Activated effector memory CD4-positive, alpha-beta T cell treated with Interleukin-2 at 50 U/mL for 16 hours (primary cell): Measurements from ENCODE around the gene EVPLL.
"Not testable (repeated sequence)": the region's sequence is repeated elsewhere in the genome, so short reads cannot be mapped to it uniquely, and the experiment has no call there.

Experiments
- DNase-seq: peaks from one replicate; pipeline ENCODE4 v3.0.0-alpha.2; 2020

EVPLL gene

GRCh38 chr17:18379246-18380146 lies 1.9 kb downstream of the EVPLL start:
- no peak for DNase-seq

GRCh38 chr17:18380471-18381157 lies 3.0 kb downstream of the EVPLL start:
- DNase-seq: no peak

- no peak for DNase-seq
Observed at GRCh38 chr17:18381158-18381952, 3.8 kb downstream of the EVPLL start.

- no peak for DNase-seq
Observed at GRCh38 chr17:18381953-18382245, 4.3 kb downstream of the EVPLL start.

- no peak for DNase-seq
Observed at GRCh38 chr17:18382441-18383078, 5.0 kb downstream of the EVPLL start.

- DNase-seq: not testable (repeated sequence)
Observed at GRCh38 chr17:18383079-18383481, 5.5 kb downstream of the EVPLL start.

- DNase-seq: not testable (repeated sequence)
Observed at GRCh38 chr17:18384271-18384670, 6.7 kb downstream of the EVPLL start.

GRCh38 chr17:18387583-18387982 lies 10.0 kb downstream of the EVPLL start:
- not testable (repeated sequence) for DNase-seq

GRCh38 chr17:18388266-18388665 lies 10.7 kb downstream of the EVPLL start:
- DNase-seq: not testable (repeated sequence)

- DNase-seq: not testable (repeated sequence)
Observed at GRCh38 chr17:18388728-18389127, 11.2 kb downstream of the EVPLL start.

- DNase-seq: not testable (repeated sequence)
Observed at GRCh38 chr17:18401872-18402590, 24.5 kb downstream of the EVPLL start.

GRCh38 chr17:18403166-18403565 lies 25.6 kb downstream of the EVPLL start:
- not testable (repeated sequence) for DNase-seq

- DNase-seq: not testable (repeated sequence)
Observed at GRCh38 chr17:18403604-18404003, 26.0 kb downstream of the EVPLL start.

- DNase-seq: not testable (repeated sequence)
Observed at GRCh38 chr17:18408906-18409305, 31.3 kb downstream of the EVPLL start.

GRCh38 chr17:18409321-18409720 lies 31.7 kb downstream of the EVPLL start:
- not testable (repeated sequence) for DNase-seq

- not testable (repeated sequence) for DNase-seq
Observed at GRCh38 chr17:18410736-18411135, 33.2 kb downstream of the EVPLL start.

GRCh38 chr17:18411377-18411864 lies 33.8 kb downstream of the EVPLL start:
- DNase-seq: peak; percentile 13

- DNase-seq: not testable (repeated sequence)
Observed at GRCh38 chr17:18412001-18412538, 34.5 kb downstream of the EVPLL start.

- DNase-seq: not testable (repeated sequence)
Observed at GRCh38 chr17:18421521-18421920, 43.9 kb downstream of the EVPLL start.

GRCh38 chr17:18422464-18422863 lies 44.9 kb downstream of the EVPLL start:
- DNase-seq: not testable (repeated sequence)

GRCh38 chr17:18423015-18423414 lies 45.4 kb downstream of the EVPLL start:
- DNase-seq: not testable (repeated sequence)
